Germinal center (tissue), 1 donor: ENCODE measurements around the gene KLHL29.
"Not testable (repeated sequence)": the region's sequence is repeated elsewhere in the genome, so short reads cannot be mapped to it uniquely, and the experiment has no call there.

Experiments
- DNase-seq: peaks from one replicate; pipeline ENCODE4 v3.0.0; 2012; ENCODE audit warnings: mixed read lengths, low spot score

The KLHL29 gene

DNA sequence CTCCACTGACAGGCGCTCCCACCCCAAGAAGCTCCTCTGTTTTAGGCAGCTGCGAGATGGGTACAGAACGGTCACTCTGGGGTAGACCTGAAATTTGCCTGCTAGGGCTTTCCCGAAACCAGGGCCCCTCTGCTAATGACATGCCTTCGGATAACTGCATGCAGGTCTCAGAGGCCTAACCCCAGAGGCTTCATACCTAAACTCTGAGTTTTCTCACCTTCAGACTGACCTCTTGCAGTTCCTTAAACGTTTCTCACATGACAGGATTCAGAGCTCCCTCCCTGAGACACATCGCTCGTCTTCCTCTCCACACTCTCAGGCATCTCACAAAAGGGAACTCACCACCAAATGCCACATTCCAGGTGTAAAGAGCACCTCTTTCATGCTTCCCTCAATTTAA, 11.3 kb upstream of the KLHL29 start:
- DNase-seq: no peak

DNA sequence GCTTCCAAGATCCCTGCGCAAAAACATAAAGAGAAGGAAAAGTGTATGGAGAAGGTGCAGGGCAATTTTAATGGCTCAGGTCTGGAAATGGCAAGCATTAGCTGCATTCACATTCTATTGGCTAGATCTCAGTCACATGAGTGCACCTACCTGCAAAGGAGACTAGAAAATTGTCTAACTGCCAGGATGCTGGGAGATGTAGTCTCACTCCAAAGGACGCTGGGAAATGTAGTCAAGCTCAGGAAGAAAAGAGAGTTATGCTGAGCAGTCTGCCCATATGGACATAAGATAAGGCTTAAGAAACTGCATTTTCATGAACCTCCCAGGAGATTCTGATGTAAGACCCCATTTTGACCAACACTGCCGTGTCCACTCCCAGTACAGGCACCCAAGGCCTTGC, 9.5 kb upstream of the KLHL29 start:
- DNase-seq: peak; percentile 56

DNA sequence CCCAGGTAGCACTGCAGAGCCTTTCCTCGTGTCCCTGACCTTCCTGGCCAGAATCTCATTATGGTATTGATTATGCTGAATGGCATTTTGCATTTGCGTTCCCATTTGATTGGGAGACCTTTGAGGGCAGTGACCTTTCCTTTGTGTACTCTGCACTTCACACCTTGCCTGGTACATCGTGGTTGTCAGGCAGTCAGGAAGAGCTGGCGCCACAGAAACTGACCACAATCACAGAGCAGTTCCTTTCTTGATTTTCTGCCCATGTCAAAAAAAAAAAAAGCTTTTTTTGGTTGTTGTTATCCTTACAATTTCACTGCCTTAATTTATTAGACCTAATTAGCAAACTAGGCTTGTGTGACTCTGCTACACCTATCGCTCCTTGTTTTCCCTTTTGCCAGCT, 8.9 kb upstream of the KLHL29 start:
- DNase-seq: no peak

DNA sequence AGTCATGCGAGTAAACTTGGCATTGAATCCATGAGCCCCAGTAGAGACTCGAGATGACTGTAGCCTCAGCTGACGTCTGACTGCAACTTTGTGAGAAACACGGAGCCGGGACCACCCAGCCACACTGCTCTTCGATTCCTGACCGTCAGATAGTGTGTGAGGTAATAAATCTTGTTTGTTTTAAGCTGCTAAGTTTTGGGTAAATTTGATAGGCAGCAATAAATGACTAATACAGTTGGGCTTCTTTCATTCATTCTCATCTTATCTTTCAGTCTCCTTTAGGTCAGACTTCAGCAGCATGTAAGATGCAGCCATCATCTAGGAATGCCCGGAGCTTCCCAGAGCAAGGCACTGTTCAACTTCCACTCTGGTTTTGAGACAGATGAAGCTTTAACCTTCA, 8.0 kb upstream of the KLHL29 start:
- DNase-seq: no peak

DNA sequence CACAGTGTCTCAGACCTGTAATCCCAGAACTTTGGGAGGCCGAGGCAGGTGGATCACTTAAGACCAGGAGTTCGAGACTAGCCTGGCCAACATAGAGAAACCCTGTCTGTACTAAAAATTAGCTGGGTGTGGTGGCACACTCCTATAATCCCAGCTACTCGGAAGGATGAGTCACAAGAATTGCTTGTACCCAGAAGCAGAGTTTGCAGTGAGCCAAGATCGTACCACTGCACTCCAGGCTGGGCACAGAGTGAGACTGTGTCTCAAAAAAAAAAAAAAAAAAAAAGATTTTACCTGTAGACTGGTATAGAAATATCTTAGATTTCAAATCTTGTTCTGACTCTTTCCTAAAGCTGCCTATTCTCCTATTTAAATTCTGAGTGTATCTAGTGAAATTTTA, 7.2 kb upstream of the KLHL29 start:
- DNase-seq: no peak

DNA sequence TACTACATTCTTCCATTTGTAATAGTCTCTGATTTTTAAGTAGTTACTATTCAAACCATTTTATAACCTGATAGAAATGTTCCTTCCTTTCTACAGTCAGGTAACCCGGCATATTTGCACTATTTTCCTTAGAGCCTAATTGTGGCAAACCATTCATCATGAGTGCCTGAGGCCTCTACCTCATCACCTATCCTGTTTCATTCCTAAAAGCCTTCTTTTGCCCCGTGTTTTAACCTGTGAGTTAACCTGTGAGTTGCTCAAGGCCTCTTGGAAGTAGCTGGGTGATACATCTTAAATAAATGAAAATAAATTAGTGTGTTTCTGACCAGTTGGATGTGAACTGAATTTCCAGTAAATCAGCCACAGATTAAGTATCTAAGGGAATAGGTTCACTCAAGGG, 6.5 kb upstream of the KLHL29 start:
- DNase-seq: no peak

DNA sequence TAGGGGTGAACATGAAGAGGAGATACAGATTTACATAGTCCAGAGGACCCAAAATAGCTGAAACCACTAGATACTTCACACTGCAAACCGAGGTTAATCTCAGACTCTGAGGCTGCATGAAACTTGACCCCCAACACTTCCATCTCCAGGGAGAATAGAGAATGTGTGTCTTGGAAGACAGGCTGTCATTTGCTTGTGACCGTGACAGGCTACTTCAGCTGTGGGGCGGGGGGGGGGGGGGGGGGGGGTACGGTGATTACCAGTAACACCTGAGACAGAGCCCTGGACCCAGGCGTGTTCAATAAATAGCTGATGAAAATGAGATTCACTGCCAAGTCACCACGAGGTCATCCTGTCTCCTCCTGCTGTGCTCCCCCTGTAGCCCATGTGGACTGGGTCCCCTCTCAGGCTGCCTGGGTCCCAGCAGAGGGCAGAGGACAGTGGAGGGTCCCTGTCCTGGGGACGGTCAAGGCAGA, 5.7 kb upstream of the KLHL29 start:
- no peak for DNase-seq

DNA sequence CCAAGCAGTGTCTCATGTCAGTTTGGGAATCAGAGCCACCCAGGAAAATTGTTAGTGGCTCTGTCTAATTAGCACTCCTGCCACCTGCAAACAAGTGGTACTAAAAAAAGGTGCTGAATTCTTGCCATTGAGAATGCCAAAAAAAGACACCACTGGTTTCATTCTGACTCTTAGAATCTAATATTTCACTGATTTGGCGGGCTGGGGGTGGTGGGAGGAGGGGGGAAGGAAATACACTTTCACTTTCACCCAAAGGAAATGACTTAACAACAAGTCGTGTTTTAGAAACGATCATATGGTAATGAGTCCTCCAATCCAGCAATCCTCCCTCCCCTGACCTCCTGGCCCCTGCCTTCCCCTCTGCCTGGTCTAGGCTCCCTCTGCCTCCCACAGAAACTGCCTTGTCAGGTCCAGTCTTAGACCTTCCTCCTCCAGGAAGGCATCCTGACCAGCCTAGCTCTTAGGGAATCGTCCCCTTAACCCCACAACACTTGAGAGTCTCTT, 4.4 kb upstream of the KLHL29 start:
- DNase-seq: peak; percentile 48

DNA sequence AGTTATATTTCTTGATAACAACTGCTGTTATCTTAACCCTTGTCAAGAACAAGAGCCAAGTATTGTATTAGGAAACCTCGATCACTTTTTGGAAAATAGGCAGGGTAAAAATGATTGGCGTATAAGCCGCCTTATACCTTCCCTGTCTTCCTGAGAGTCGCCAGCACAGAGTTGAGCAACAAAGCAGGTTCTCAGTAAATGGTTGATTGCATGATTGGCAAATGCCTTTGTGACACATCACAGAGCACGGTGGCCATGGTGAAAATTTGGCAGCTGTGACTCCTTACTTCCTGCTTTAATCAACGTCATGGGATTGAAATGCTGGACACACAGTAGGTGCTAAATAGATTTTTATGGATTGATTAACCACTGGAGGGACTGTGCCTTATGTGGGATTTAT, 3.9 kb upstream of the KLHL29 start:
- no peak for DNase-seq

DNA sequence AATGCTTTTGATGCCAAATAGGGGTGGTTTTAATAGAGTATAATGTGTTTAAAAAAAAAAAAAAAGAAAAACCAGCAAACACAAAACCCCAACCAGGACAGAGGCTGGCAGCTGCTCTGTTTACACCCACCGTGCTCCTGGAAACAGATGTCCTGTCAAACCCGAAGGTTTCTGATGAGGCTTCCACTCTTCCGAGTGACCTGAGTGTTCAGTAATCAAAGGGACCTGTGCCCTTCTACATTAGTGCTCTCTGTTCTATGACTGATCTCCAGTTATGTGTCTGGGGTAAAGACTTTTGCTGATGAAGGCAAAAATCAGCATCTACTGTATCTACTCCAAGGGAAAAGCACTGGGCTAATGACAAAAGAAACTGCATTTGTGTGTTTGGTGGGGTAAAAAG, 3.5 kb upstream of the KLHL29 start:
- DNase-seq: no peak

DNA sequence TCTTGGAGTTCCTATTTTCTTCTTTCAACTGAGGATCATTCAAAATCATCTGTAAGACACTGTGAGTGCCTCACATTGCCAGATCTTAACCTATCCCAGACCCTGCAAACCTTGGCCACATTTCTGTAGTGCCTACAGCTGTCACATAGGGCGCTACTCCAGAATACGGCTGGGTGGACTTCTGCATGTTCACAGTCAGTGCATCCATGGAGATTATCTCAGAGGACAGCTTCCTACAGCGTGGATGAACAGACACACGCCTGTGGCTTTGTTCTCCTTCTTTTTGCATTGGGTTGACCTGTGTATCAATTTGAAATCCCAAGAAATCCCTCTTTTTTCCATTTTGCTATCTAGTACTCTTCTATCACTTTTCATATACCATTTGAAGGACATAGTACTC, 1.9 kb upstream of the KLHL29 start:
- DNase-seq: no peak

DNA sequence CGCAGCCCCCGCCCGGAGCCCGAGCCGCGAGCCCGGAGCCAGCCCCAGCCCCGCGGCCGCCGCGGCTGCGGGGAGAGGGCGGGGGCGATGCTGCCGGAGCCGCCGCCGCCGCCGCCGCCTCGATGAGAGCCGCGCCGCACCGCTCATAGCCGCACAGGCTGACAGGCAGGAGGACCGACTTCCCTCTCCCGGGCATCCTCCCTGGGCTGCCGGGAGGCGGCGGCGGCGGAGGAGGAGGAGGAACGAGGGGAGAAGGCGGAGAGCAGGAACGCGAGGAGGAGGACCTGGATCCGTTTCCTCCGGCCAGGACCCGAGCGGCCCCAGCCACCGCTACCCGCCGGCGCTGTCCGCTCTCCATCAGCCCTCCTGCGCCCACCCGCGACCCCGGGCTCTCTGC, 370 bp downstream of the KLHL29 start:
- peak; percentile 62 for DNase-seq

DNA sequence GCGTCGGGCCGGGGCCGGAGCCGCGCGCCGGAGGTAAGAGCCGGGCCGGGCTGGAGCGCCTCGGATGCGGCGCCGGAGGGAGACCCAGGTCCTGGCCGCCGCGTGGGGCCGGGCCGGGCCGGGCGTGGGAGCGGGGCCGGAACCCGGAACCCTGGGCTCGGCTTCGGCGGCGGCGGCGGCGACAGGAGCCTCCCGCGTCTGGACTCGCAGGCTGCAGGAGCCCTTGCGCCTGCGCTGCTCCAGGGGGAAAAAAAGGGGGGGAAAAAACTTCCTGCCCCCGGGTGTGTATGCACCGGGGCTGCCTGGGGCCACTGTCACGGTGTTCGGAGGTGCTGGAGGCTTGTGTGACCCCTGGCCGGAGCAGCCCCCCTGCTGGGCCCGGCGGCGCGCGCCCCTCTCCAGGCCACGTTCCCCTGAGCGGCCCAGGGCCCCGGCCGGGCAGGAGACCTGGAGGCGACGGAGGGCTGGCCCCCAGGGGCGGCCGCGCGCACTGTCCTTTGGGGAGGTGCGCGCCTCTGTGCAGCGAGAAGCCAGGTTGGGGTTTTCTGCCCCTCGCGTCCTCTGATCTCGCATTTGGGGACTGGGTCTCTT, 864 bp downstream of the KLHL29 start:
- peak; percentile 47 for DNase-seq

DNA sequence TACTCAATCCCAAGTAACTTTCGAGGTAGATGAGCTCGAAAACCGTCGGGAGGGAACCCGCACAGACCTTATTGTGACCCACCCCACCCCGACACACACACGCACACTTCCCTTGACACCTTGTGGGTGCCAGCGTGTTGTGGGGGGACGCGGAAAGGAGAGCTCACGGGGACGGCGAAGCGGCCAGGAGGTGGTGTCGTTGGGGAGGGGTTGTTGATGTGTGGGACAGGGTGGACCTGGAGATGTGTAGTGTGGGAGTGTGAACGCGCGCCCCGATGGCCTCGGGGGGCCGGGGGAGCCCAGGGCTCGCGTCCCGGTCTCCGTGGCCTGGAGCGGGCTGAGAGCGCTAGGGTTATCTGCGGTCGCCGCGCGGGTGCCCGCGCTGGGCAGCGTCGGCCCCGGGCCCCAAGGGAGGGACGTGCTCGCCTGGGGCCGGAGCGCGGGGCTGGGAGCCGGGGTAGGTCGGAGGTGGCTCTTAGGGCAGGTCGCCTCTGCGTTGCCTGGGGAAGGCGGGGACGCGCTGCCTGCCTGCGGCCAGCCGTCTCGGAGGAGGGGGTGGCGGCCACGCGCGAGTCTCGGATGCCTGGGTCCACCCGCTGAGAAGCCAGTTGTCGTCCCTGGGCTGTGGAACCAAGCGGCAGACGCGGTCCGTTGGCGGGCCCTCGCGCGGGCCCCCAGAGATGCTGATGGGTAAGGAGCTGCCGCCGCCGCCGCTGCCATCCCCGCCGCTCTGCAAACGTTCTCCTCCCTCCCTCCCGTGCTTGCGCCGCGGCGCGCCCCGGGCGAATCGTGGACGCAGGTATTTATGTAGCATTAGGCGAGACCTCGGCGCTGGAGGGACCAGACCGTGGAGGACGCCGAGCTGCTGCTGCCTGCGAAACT, 1.6 kb downstream of the KLHL29 start:
- DNase-seq: peak; percentile 67

DNA sequence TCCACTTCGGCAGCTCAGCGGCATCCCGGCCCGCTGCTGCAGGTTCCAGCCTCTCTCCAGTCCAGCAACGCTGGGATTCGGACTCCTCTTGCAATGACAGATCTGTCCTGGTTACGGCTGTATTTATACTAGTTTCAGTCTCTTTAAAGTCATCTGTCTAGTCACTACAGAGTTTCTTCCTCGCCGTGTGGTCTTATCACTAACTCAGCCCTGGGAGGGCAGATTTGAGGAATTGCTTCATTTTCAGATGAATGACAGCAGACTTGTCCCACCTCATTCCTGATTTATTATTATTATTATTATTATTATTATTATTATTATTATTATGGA, 2.2 kb downstream of the KLHL29 start:
- DNase-seq: no peak

DNA sequence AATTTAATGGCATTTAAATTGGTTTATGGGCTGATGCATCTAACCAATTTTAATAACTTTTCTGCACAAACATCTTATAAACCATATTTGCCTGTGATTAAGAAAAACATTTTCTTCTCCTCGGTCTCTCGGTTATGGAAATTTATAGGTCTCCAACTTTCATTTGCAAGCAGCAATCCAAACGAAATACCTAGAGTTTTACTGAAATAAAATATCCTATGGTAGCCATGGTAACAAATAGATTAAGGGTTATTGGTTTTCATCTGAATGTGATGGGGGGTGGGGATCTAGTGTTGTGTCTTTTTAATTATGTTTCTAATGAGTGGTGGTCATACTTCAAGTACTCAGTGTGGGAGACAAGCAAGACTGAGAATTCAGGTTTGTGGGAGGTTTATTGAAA, 2.9 kb downstream of the KLHL29 start:
- DNase-seq: no peak

DNA sequence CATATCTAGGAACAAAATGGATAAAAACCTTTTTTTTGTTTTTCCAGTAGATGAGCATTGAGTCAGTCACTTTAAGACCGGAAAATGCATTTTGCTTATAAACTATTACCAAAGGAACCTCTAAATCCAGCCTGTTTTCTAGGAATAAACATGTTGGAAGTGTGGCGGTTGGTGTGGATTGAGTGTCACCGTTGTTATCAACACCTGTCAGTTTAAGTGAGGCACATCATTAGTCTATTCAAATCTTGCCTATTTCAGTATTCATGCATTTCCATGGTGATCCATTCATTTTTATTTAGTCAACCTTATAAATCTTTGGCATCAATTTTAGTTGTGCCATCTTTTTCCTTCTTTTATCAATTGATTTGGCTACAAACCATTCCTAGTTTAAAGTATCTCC, 3.3 kb downstream of the KLHL29 start:
- DNase-seq: no peak

DNA sequence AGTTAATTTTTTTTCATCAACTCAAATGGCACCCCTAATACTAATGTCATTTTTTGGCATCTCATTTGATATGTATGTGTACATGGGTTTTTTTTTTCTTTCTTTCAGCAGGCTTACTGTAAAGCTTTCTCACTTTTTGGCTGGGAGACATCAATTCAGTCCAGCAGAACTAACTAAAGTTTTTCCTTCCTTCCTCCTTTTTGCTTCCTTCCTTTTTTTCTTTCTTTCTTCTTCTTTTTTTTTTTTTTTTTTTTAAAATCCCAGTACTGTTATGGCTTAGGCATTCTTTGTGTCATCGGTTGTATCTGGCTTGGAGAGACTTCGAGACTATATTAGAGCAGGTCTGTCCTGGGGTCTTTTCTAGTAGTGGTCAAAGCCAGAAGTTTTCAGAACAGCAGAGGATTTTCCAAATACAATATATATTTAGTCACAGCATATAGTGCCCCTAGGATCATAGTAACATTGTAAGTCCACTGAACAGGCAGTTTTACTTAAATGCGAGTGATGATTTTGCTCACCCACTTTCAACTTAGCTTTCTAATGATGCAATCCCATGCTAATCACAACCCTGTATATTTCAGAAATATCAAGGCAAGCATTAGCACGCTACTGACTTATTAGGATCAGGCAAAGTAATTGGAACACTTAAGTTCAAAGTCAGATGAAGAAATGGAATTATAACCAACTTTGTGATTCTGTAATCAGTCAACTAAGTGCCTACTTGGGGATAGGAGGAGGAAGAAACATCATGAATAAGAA, 4.0 kb downstream of the KLHL29 start:
- DNase-seq: no peak

DNA sequence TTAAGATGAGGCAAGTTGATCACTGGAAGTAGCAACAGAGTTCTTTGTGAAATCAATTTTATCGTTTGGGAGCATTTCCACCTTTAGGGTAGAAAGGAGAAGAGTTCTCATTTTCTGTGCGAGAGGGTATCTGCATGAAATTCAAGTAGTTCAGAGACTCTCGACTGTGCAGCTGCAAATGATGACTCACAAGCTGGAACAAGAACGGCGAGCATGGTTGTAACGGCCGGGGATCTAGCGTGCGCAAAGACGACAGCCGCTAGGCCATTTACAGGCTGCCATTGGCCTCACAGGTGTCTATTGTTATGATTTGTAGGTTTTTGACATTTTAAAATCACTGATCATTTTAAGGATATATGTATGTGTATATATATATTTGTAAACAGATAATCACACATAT, 5.2 kb downstream of the KLHL29 start:
- DNase-seq: no peak

DNA sequence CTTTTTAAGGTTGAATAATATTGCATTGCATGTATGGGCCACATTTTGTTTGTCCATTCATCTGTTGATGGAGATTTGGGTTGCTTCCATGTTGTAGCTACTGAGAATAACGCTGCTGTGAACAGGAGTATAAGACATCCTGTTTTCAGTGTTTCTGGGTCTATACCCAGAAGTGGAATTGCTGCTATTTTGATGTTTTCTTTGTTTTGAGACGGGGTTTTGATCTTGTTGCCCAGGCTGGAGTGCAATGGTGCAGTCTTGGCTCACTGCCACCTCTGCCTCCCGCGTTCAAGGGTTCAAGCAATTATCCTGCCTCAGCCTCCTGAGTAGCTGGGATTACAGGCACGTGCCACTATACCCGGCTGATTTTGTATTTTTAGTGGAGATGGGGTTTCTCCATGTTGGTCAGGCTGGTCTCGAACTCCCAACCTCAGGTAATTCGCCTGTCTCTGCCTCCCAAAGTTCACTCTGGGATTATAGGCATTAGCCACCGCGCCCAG, 6.3 kb downstream of the KLHL29 start:
- not testable (repeated sequence) for DNase-seq

DNA sequence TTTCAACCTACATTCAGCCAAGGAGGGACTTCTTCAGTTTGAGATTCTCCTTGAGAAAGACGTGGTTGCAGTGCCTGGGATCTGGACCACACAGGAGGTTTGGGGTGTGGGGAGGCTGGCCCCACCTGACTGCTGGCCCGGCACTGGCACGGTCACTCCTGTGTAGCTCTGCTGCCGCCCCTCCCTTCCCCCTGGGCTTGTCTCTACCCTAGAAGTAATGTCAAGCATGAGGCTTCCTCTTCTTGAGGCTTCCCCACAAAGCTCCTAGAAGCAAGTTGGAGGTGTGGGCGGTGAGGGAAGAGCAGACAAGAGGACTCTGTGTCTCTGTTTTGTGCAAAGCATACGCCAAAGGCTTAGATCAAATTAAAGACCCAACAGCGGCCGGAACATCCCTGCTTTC, 8.7 kb downstream of the KLHL29 start:
- no peak for DNase-seq

DNA sequence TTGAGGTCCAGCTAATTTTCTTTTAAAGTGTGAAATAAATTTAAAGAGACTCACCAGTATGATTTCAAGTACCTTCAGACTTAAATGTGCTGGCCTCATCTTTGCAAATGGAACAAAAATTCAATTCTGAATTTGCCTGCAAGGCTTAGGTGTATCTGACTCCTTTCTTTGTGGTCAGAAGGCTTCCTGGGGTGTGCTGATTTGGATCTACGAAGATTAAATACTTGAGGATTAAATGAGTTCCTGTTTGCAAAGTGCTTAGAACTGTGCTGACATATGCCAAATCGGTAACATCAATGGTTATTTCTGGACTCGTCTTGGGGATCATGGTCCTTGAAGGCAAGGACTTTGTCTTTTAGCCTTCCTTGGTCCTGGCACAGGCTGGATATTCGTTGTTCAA, 9.7 kb downstream of the KLHL29 start:
- DNase-seq: no peak

DNA sequence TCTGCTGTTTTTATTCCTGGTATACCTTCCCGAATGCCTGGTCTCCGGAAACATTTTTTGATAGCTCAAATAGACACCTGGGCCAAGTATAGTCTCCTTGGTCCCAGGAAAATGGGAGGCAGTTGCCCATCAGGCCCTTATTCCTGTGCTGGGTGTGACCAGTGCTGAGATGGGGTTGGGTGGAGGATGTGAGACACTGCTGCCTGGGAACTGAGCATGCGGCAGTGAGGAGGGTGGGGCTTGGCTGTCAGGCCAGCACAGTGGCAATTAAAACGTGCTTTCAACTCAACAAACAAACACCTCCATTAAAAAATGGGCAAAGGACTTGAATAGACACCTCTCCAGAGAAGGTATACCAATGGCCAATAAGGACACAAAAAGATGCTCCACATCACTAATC, 12.5 kb downstream of the KLHL29 start:
- no peak for DNase-seq
